Keratinocyte (primary cell): Measurements from ENCODE around the gene TPPP2. TPM values are rescaled to one million over a fixed set of nuclear protein-coding genes. Genes with fewer than 3 reads are reported as not detected.

Experiments
- DNase-seq: peaks from one replicate; pipeline ENCODE4 v3.0.0-alpha.2; 2011; ENCODE audit warnings: low read depth, missing footprints, low spot score
- FAIRE-seq: peaks from 2 replicates; lab custom pipeline; 2011; peaks lifted over from hg19 to GRCh38; lab: Jason Lieb, UNC
- H2AFZ ChIP-seq: 2 replicates; pipeline ENCODE4 v1.6.0; 2012; ENCODE audit warnings: low read length, control low read depth, inconsistent platforms; ENCODE audit not compliant: control insufficient read depth
- H3K27ac ChIP-seq: 2 replicates; pipeline ENCODE4 v1.5.1; 2011; ENCODE audit warnings: low read length; ENCODE audit not compliant: control insufficient read depth, insufficient read depth
- H3K27me3 ChIP-seq: 3 replicates; pipeline ENCODE4 v1.6.0; 2011; ENCODE audit warnings: low read length; ENCODE audit not compliant: control insufficient read depth, insufficient read depth; ENCODE audit errors: extremely low read depth
- H3K36me3 ChIP-seq, 2 experiments: 2 replicates in 1 of 2; 3 replicates in 1 of 2; pipeline ENCODE4 v1.5.1; 2011; ENCODE audit warnings: low read length in 2 of 2, mild to moderate bottlenecking in 1 of 2; ENCODE audit not compliant: control insufficient read depth in 2 of 2, insufficient read depth in 2 of 2; ENCODE audit errors: extremely low read depth in 1 of 2
- H3K4me1 ChIP-seq: 3 replicates; pipeline ENCODE4 v1.5.1; 2011; ENCODE audit warnings: low read length; ENCODE audit not compliant: control insufficient read depth, insufficient read depth; ENCODE audit errors: extremely low read depth
- H3K4me2 ChIP-seq: 3 replicates; pipeline ENCODE4 v1.6.0; 2011; ENCODE audit warnings: low read depth, low read length; ENCODE audit not compliant: control insufficient read depth, insufficient read depth; ENCODE audit errors: extremely low read depth
- H3K4me3 ChIP-seq, 3 experiments: fragments of 200-600 bp in 1 of 3; sonication (generic) in 1 of 3; 2 replicates in 2 of 3; 3 replicates in 1 of 3; pipeline ENCODE4 v1.5.1; 2011 to 2016; ENCODE audit warnings: low read length in 3 of 3, mild to moderate bottlenecking in 3 of 3, control low read depth in 2 of 3, inconsistent platforms in 1 of 3, low read depth in 1 of 3, mixed read lengths in 1 of 3, mixed run types in 1 of 3, moderate library complexity in 1 of 3; ENCODE audit not compliant: control insufficient read depth in 2 of 3, insufficient read depth in 2 of 3; ENCODE audit errors: extremely low read depth in 1 of 3
- H3K79me2 ChIP-seq: 2 replicates; pipeline ENCODE4 v1.6.0; 2012; ENCODE audit warnings: low read length; ENCODE audit not compliant: control insufficient read depth, insufficient read depth
- H3K9ac ChIP-seq: 3 replicates; pipeline ENCODE4 v1.6.0; 2011; ENCODE audit warnings: low read length; ENCODE audit not compliant: control insufficient read depth, insufficient read depth; ENCODE audit errors: extremely low read depth
- H3K9me1 ChIP-seq: 3 replicates; pipeline ENCODE4 v1.6.0; 2011; ENCODE audit warnings: low read length; ENCODE audit not compliant: control insufficient read depth, insufficient read depth; ENCODE audit errors: extremely low read depth
- H3K9me3 ChIP-seq: 2 replicates; pipeline ENCODE4 v1.5.1; 2012; ENCODE audit warnings: low read depth, low read length; ENCODE audit not compliant: control insufficient read depth
- H4K20me1 ChIP-seq: 3 replicates; pipeline ENCODE4 v1.6.0; 2011; ENCODE audit warnings: low read length; ENCODE audit not compliant: control insufficient read depth, insufficient read depth; ENCODE audit errors: extremely low read depth
- EZH2 ChIP-seq: IDR thresholded peaks from one replicate; pipeline ENCODE4 v1.6.1; 2012; ENCODE audit warnings: inconsistent platforms, mild to moderate bottlenecking, low read length, moderate library complexity
- dilution Hi-C: fragments of 300-500 bp; cut with MboI; formaldehyde crosslinking; loops from one replicate; pipeline ENCODE4 v1.7.0; 2020; ENCODE audit warnings: low sequenced_read_pairs; ENCODE audit not compliant: extremely low pct_ligation_motif_present
- polyA plus RNA-seq, 5 experiments: library from polyadenylated mRNA; depleted of rRNA in 3 of 5; stranded (reverse) in 3 of 5; stranded (forward) in 1 of 5; unstranded in 1 of 5; fragments of >200 nt; gene quantifications; 1 replicate in 1 of 5; 2 replicates in 3 of 5; 3 replicates in 1 of 5; pipeline versions ENCODE4 v1.2.1 to v1.2.3, GENCODE V29; 2011 to 2012; ENCODE audit warnings: missing spikeins in 2 of 5, low read depth in 1 of 5, low replicate concordance in 1 of 5
- TF ChIP-seq, protein P1 (sequence below), 3 experiments: IDR thresholded peaks in 1 of 3; conservative IDR thresholded peaks in 1 of 3; optimal IDR thresholded peaks in 1 of 3; 2 replicates in 2 of 3; 3 replicates in 1 of 3; pipeline versions ENCODE3 to v1.5.1; 2011; ENCODE audit warnings: low read length in 3 of 3, mild to moderate bottlenecking in 3 of 3, moderate library complexity in 2 of 3, control low read depth in 1 of 3, inconsistent platforms in 1 of 3; ENCODE audit not compliant: insufficient read depth in 2 of 3; ENCODE audit errors: extremely low read depth in 1 of 3

The TPPP2 gene
- polyA plus RNA-seq, 1 donor (not counting 4 experiments of a cell fraction or from before 2014, with no cell fraction given): not detected

DNA sequence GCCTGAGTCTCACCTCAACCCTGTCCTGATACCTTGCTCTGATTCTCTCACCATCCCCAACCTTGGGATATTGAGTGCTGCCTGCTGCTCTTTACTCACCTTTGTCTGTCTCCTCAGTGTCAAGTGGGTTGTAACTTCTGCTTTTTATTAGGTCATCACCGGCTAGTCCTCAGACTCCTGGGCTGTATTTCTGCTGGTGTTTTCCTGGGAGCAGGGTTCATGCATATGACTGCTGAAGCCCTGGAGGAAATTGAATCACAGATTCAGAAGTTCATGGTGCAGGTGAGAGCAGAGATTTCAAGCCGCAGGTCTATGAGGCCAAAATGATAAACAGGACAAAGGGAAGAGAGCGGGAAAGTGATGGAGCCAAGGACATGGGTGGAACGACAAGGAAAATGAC is 30.4 kb upstream of the TPPP2 start:
- H4K20me1 ChIP-seq: no peaks in the 10 kb centered on the region
- no peaks in the 10 kb centered on the region for H3K9me3 ChIP-seq
- H3K36me3 ChIP-seq: peaks cover 16 to 19% of the 10 kb centered on the region in 2 experiments
- H3K9me1 ChIP-seq: no peaks in the 10 kb centered on the region
- no peak overlapping the region for H3K4me3 ChIP-seq
- DNase-seq (no peak), FAIRE-seq (no peak)
- no peaks in the 10 kb centered on the region for H3K79me2 ChIP-seq
- peaks cover 17% of the 10 kb centered on the region for H3K4me1 ChIP-seq
- H3K27ac ChIP-seq: no peak overlapping the region
- no peak for TF ChIP-seq EZH2
- TF ChIP-seq, protein P1, sequence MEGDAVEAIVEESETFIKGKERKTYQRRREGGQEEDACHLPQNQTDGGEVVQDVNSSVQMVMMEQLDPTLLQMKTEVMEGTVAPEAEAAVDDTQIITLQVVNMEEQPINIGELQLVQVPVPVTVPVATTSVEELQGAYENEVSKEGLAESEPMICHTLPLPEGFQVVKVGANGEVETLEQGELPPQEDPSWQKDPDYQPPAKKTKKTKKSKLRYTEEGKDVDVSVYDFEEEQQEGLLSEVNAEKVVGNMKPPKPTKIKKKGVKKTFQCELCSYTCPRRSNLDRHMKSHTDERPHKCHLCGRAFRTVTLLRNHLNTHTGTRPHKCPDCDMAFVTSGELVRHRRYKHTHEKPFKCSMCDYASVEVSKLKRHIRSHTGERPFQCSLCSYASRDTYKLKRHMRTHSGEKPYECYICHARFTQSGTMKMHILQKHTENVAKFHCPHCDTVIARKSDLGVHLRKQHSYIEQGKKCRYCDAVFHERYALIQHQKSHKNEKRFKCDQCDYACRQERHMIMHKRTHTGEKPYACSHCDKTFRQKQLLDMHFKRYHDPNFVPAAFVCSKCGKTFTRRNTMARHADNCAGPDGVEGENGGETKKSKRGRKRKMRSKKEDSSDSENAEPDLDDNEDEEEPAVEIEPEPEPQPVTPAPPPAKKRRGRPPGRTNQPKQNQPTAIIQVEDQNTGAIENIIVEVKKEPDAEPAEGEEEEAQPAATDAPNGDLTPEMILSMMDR (optimal IDR thresholded peaks at IDR 0.05 in 1 of 3, IDR thresholded peaks at IDR 0.05 in 1 of 3, conservative IDR thresholded peaks at IDR 0.05 in 1 of 3; ENCODE audit: extremely low read depth in 1 of 3, insufficient read depth in 2 of 3, low read length in 3 of 3): no peak
- no peak overlapping the region for H3K9ac ChIP-seq
- dilution Hi-C loops: no loop called here
- H3K27me3 ChIP-seq: no peaks in the 10 kb centered on the region
- no peak overlapping the region for H3K4me2 ChIP-seq
- no peak overlapping the region for H2AFZ ChIP-seq

DNA sequence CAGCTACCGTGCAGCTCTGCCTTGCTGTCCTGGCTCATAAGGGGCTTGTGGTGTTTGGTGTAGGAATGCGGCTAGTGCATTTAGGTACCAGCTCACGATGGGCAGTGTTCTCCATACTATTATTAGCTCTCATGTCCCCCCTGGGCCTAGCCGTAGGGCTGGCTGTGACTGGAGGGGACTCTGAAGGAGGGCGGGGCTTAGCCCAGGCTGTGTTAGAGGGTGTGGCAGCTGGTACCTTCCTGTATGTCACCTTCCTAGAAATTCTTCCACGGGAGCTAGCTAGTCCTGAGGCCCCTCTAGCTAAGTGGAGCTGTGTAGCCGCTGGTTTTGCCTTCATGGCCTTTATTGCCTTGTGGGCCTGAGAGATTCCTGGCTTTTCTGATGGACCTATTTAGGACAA is 28.8 kb upstream of the TPPP2 start:
- Histone ChIP-seq H3K9me1 (no peaks in the 10 kb centered on the region), H2AFZ (no peak overlapping the region), H3K4me1 (peaks cover 17% of the 10 kb centered on the region), H3K4me3 (no peak overlapping the region), H3K79me2 (no peaks in the 10 kb centered on the region), H3K36me3 (peaks cover 5 to 7% of the 10 kb centered on the region in 2 experiments), H4K20me1 (no peaks in the 10 kb centered on the region), H3K27me3 (no peaks in the 10 kb centered on the region), H3K4me2 (no peak overlapping the region), H3K9me3 (no peaks in the 10 kb centered on the region), H3K9ac (no peak overlapping the region), H3K27ac (no peak overlapping the region)
- dilution Hi-C loops: no loop called here
- TF ChIP-seq, protein P1 (optimal IDR thresholded peaks at IDR 0.05 in 1 of 3, IDR thresholded peaks at IDR 0.05 in 1 of 3, conservative IDR thresholded peaks at IDR 0.05 in 1 of 3; ENCODE audit: extremely low read depth in 1 of 3, insufficient read depth in 2 of 3, low read length in 3 of 3): no peak
- no peak for TF ChIP-seq EZH2
- FAIRE-seq (no peak), DNase-seq (no peak)
